Measurements from ENCODE around the gene WDR11.
A peak's percentile ranks its signal among the peaks of the same experiment; 100 is the strongest.

The WDR11 gene

DNA sequence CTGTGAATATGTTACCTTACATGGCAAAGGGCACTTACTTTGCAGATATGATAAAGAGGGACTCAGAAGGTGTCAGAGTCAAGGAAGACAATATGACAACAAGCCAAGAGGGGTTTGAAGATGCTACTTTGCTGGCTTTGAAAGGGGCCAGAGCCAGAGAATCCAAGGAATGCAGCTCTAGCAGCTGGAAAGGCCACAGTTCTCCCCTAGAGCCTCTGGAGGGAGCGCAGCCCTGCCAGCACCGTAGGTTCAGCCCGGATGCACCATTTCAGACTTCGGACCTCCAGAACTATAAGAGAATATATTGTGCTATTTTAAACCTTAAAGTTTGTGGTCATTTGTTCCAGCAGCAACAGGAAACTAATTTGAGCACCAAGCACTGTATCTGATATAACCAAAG lies 32.9 kb upstream of the WDR11 start:
- H3K27ac ChIP-seq, result no peak overlapping the region
- TF ChIP-seq, protein P1, sequence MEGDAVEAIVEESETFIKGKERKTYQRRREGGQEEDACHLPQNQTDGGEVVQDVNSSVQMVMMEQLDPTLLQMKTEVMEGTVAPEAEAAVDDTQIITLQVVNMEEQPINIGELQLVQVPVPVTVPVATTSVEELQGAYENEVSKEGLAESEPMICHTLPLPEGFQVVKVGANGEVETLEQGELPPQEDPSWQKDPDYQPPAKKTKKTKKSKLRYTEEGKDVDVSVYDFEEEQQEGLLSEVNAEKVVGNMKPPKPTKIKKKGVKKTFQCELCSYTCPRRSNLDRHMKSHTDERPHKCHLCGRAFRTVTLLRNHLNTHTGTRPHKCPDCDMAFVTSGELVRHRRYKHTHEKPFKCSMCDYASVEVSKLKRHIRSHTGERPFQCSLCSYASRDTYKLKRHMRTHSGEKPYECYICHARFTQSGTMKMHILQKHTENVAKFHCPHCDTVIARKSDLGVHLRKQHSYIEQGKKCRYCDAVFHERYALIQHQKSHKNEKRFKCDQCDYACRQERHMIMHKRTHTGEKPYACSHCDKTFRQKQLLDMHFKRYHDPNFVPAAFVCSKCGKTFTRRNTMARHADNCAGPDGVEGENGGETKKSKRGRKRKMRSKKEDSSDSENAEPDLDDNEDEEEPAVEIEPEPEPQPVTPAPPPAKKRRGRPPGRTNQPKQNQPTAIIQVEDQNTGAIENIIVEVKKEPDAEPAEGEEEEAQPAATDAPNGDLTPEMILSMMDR (conservative IDR thresholded peaks at IDR 0.05), result no peak

DNA sequence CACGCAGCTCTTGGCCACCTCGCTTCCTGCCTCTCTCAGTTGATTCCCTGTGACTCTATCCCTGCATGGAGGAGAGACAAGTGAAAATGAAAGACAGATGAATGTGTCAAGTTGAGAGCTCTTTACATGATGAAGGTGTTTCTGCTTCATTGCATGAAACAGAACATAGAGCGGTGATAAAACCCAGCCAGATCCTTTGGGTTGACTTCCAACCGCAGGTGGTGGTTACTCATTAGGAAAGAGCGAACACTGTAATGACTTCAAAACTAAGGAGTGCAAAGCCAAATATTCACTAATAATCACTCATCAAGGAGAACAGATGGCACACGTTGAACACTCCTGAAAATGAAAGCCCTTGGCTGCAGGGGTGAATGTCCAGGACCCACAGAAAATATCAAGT lies 31.8 kb upstream of the WDR11 start:
- TF ChIP-seq, protein P1 (conservative IDR thresholded peaks at IDR 0.05), result no peak

DNA sequence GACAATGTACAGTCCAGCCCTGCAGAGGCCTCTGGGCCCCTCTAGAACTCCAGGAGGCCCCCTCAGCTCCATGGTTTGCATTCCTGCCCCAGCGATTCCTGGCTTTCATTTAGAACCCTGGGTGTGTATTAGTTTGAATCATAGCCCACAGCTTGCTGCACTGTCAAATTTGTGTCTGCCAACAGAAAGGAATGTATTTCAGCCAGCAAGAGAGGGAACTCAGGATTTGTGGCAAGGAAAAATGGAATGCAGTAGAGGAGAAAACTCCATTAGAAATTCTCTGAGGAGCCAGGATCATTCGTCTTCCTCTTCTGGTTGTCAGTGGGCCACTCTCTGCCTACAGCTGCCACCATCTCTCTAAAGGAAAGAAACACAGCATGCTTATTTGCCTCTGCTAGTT lies 27.9 kb upstream of the WDR11 start:
- H3K27ac ChIP-seq, result no peak overlapping the region
- TF ChIP-seq, protein P1 (conservative IDR thresholded peaks at IDR 0.05), result no peak

More for the DNA sequence above, 31.8 kb upstream of the WDR11 start:
- no peak overlapping the region for H3K27ac ChIP-seq

DNA sequence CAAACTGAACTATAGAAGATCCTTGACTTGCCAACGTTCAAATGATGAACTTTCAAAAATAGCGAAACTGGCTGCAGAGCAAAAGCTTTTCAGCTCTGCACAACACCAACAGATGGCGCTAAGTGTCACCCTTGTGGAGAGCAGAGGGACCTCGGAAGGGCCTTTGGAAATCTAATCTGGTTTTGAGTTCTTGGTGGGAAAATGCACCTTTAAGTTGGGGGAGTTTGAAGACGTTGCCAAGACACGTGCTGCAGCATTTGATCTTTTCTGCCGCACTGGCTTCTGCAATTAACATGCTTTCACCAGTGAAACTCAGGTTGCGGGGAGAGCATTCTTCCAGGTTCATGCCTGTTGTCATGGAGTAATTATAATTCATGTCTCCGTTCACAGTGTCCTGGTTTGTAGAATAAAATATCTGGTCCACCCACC lies 26.3 kb upstream of the WDR11 start:
- TF ChIP-seq, protein P1 (conservative IDR thresholded peaks at IDR 0.05), result peak; percentile 33; the same call in 1 of the 2 replicates
- H3K27ac ChIP-seq, result no peak overlapping the region

DNA sequence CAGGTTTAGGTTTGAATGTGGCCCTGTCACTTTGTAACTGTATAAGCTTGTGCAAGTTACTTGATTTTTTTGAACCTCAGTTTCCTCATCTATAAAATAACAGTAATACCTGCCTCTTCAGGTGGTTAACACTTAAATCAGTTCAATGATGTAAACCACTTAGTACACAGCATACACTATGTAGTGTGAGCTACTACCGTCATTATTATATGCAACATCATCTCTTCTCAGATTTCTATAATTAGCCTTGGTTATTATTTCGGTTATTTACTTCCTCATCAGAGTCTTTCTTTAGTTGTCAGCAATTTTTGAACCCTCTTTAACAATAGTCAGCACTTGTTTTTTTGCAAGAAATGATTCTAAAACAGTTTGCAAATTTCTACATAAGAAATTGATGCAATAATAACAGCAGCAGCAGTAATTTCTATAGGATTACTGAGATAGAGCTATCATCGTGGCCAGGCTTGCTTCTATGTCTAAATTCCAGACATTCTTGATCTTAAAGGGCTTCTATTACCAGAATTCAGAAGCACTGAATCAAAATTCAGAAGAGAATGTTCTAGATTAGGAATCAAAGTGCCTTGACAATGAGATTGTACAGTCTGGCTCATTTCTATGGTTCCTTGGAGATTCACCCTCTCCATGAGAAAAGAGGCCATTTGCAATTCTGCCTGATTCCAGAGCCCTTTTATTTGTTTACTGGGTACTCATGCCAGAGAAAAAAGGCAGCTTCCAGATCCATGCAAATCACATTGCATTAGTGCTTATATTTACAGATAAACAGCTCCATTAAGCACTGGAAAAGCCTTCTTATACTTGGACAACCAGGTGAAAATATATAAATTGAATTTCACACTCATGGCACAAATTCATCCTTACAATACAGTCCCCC lies 25.0 kb upstream of the WDR11 start:
- H3K27ac ChIP-seq, result no peak overlapping the region
- TF ChIP-seq, protein P1 (conservative IDR thresholded peaks at IDR 0.05), result no peak

DNA sequence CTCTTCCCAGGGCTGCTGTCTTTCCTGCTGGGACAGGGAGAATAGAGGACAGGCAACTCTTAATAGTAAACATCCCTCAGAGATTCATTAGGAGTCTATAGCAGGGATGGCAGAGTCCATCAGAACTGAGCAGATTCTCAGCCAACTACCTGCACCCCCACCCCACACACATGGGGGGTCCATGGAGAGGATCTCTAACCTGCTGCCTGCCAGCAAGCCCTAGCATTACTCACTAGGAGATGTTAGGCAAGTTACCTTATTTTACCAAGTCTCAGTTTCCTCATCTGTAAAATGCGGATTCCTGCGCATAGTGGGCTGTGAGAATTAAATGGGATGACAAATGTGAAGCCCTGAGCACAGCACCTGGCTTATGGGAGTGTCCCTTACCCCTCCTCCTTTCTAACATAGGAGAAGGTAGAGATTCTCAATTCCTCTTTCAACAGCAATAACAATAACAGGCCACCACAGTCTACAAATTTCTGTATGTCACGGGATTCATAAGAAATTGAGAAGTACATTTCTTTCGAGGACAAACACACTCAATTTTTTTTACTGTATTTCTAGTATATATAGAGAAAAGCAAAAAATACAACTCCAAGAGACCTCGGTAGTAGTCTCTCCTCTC lies 23.8 kb upstream of the WDR11 start:
- H3K27ac ChIP-seq, result no peak overlapping the region
- TF ChIP-seq, protein P1 (conservative IDR thresholded peaks at IDR 0.05), result no peak

DNA sequence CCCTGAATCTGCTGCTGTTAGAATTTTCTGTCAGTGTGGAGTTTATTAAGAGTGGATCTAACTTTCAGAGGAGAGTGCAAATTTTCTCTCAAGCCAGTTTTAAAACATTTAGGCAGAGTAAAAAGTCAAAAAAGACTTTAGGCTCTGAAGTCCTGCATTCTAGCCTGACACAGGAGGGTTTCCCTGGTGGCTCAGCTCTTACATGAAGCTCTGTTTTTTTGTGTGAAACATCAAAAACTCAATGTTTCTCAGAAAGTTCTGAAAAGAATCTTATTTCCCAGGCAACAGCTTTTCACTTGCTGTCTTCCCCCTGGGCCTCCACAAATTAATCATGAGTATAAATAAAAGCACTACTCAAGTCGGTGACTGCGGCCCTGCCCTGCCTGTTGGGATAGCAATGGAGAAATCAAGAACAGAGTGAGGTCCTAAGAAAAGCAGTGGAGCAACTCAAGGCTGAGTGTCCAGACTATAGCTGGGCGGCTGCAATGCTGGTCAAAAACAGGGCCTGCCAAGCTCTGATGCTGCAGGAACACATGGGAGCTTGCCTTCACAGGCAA lies 22.3 kb upstream of the WDR11 start:
- H3K27ac ChIP-seq, result no peak overlapping the region
- TF ChIP-seq, protein P1 (conservative IDR thresholded peaks at IDR 0.05), result no peak
